22Rv1 (cell line): ENCODE measurements around the gene NCOR1.
"Not testable (repeated sequence)": the region's sequence is repeated elsewhere in the genome, so short reads cannot be mapped to it uniquely, and the experiment has no call there.

Experiments used
- CTCF ChIP-seq: fragments of 450-650 bp; IDR thresholded peaks from 2 replicates; pipeline ENCODE4 v1.5.1; 2017; ENCODE audit warnings: mild to moderate bottlenecking
- ZFX ChIP-seq: fragments of 450-650 bp; IDR thresholded peaks from 2 replicates; pipeline ENCODE4 v1.6.1; 2017; ENCODE audit warnings: antibody characterized with exemption, borderline replicate concordance

- not testable (repeated sequence) for TF ChIP-seq CTCF, ZFX
These were observed 63.0 kb downstream of the NCOR1 start for GRCh38 chr17:16152326-16152725.
